ENCODE results near the gene TCAF2. TPM values are rescaled to one million over a fixed set of nuclear protein-coding genes. Genes with fewer than 3 reads are reported as not detected.
"Not testable (repeated sequence)": the region's sequence is repeated elsewhere in the genome, so short reads cannot be mapped to it uniquely, and the experiment has no call there.

The TCAF2 gene
- total RNA-seq = 10 to 100 TPM; 36.5 to 44.7 TPM

DNA sequence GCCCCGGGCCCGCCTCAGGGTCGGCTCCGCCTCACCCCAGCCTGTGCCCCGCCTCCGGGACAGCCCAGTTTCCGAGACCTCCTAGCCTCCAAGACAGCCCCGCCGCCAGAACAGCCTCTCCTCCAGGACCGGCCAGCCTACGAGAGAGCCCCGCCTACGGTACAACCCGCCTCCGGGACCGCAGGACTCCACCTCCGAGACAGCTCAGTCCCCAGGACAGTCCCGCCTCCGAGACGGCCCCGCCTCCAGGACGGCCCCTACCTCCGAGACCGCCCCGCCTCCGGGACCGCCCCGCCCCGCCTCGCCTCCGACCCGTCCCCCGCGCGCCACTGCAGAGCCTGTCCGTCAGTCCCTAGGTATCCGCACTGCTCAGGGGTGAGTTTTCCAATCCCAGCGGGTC, at the start of gene TCAF2:
TCAF2 (plus strand) TSS at position 329 of the 400 bp plus-strand sequence.
- not testable (repeated sequence) for H3K27me3 Mint-ChIP-seq (ENCODE audit: low read depth); H3K4me1 Mint-ChIP-seq (ENCODE audit: low read depth); H3K4me3 Mint-ChIP-seq; H3K36me3 Mint-ChIP-seq (ENCODE audit: insufficient read depth in 2 of 2); H3K27ac Mint-ChIP-seq; H3K9me3 Mint-ChIP-seq; DNase-seq
- peak; percentile 84 to 86 for ATAC-seq (replicated peaks in 1 of 2)

DNA sequence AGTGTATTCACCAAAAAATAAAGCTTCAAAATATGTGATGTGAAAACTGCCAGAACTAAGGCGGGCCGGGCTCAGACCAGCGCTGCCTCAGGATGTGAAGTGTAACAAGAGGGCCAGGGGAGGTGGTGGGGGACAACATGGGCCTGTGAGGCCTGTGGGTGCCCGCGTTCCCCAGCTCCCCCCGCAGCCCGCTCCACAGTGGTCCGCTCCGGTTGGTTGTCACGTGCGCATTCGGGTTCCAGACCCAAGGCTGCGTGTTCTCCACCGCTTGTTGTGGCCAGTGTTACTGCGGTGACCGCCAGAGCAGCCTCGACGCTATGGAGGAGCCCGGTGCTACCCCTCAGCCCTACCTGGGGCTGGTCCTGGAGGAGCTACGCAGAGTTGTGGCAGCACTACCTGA, 49.3 kb upstream of the TCAF2 start, which contains the start of gene CTAGE15:
CTAGE15 (plus strand) TSS at position 301 of the 400 bp plus-strand sequence; CDS start at position 318, 17 bp downstream.
- H3K4me1 Mint-ChIP-seq (ENCODE audit: low read depth); H3K9me3 Mint-ChIP-seq; H3K27me3 Mint-ChIP-seq (ENCODE audit: low read depth); DNase-seq; H3K36me3 Mint-ChIP-seq (ENCODE audit: insufficient read depth in 2 of 2); H3K27ac Mint-ChIP-seq; ATAC-seq (replicated peaks in 1 of 2); H3K4me3 Mint-ChIP-seq: not testable (repeated sequence)

DNA sequence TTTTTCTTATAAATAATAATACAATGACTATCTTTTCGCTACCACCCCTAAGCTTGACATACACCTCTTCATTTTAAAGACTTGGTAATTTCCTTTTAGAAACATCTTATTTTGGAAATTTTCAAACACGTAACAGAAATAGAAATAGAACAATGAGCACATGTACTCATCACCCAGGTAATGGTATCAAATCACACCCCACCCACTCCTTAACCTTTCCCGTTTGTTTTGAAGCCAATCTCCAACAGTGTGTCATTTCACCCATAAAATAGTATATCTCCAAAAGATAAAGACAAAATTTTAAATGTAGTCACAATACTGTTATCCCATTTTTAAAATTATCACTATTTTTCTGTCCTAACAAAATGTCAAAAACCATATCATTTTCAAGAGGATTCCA, 32.6 kb upstream of the TCAF2 start:
- DNase-seq; ATAC-seq (replicated peaks in 1 of 2); H3K27me3 Mint-ChIP-seq (ENCODE audit: low read depth): not testable (repeated sequence)

DNA sequence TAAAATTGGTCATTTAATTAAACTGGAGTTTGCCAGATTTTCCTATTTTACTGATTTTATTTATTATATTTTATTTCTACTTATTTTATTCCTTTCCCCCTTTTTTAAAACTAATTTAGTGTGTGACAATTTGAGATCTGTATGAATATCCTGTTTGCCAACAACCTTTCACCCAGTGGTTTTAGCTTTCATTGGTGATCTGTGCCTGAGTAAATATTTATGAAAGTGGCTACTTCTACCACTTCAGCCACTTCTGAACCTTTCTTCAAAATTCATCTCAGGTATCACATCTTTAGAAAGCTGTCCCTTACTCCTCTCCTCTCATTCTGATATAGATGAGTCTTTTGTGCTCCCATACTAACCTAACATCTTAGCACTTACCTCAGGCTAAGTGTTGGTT, 30.9 kb upstream of the TCAF2 start:
- DNase-seq; H3K4me3 Mint-ChIP-seq; H3K9me3 Mint-ChIP-seq; H3K27me3 Mint-ChIP-seq (ENCODE audit: low read depth); H3K36me3 Mint-ChIP-seq (ENCODE audit: insufficient read depth in 2 of 2); H3K4me1 Mint-ChIP-seq (ENCODE audit: low read depth); ATAC-seq (replicated peaks in 1 of 2); H3K27ac Mint-ChIP-seq: not testable (repeated sequence)

More for the DNA sequence above, 32.6 kb upstream of the TCAF2 start:
- H3K4me1 Mint-ChIP-seq (ENCODE audit: low read depth); H3K27ac Mint-ChIP-seq; H3K4me3 Mint-ChIP-seq; H3K36me3 Mint-ChIP-seq (ENCODE audit: insufficient read depth in 2 of 2); H3K9me3 Mint-ChIP-seq: not testable (repeated sequence)

DNA sequence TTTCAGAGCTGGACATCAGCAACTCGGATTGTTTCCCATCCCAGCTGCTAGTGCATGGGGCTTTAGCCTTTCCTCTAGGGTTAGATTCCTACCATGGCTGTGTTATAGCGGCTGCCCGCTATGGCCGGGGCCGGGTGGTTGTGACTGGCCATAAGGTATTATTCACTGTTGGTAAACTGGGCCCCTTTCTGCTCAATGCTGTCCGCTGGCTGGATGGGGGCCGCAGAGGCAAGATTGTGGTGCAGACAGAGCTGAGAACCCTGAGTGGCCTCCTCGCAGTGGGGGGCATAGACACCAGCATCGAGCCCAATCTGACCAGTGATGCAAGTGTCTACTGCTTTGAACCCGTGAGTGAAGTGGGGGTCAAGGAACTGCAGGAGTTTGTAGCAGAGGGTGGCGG, 22.7 kb upstream of the TCAF2 start:
- not testable (repeated sequence) for H3K4me3 Mint-ChIP-seq; H3K36me3 Mint-ChIP-seq (ENCODE audit: insufficient read depth in 2 of 2); H3K4me1 Mint-ChIP-seq (ENCODE audit: low read depth); DNase-seq; H3K9me3 Mint-ChIP-seq; ATAC-seq (replicated peaks in 1 of 2); H3K27me3 Mint-ChIP-seq (ENCODE audit: low read depth); H3K27ac Mint-ChIP-seq

DNA sequence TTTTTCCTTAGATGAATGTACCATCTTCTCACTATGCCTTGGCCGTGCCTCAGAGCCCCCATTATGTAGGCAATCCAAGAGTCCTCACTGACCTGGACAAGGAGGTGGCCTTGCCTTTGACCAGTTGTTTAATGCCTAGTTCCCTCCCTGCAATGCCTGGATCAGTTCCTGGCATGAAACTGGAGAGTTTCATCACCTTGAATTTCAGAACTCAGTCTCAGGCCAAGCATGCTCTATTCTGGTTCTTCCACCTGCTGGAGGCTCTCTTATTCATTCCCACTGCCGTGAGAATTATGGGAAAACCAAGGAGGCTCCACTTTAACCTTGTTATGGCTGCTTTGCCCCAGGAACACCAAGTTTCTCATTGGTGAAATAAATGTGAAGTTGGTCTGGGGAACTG, 17.2 kb upstream of the TCAF2 start:
- not testable (repeated sequence) for H3K4me3 Mint-ChIP-seq

DNA sequence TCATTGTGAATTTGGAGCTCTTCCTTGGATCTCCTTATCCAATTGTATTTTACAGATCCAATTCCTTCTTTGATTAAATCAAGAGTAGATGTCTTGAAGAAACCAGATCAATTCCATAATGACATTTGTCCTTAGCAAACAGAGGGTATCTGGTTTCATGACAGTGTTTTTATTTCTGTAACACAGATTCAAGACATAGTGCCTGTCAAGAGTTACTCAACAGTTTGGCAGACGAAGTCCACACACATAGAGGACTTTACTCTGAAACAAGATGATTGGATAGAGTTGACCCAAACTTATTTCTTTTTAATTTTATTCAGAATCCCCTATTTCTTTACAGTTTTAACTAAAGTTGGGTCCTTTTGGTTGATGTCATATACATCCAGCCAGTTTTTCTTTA, 14.7 kb upstream of the TCAF2 start:
- not testable (repeated sequence) for DNase-seq; H3K36me3 Mint-ChIP-seq (ENCODE audit: insufficient read depth in 2 of 2); H3K4me3 Mint-ChIP-seq; H3K27me3 Mint-ChIP-seq (ENCODE audit: low read depth); H3K4me1 Mint-ChIP-seq (ENCODE audit: low read depth); H3K27ac Mint-ChIP-seq; H3K9me3 Mint-ChIP-seq; ATAC-seq (replicated peaks in 1 of 2)

More for the DNA sequence above, 17.2 kb upstream of the TCAF2 start:
- H3K27me3 Mint-ChIP-seq (ENCODE audit: low read depth); H3K9me3 Mint-ChIP-seq; H3K4me1 Mint-ChIP-seq (ENCODE audit: low read depth); ATAC-seq (replicated peaks in 1 of 2); H3K36me3 Mint-ChIP-seq (ENCODE audit: insufficient read depth in 2 of 2); H3K27ac Mint-ChIP-seq; DNase-seq: not testable (repeated sequence)

DNA sequence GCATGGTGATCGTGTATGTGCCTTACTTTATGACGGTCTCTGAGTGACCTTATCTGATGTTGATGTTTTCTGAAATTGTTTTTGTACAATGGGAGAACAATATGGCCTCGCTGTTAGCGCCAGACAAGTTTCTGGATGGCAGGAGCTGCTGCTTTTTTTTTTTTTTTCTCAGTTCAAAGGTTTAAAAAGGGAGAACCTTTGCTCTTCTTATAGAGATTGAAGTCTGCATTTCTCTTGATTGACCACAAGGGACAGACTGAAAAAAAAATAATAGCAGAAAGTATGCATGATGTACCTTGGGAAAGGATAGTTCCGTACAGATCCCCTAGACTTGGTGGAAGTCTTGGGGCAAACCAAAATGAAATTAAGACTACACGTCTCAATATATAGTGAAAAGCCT, 5.2 kb upstream of the TCAF2 start:
- not testable (repeated sequence) for DNase-seq; H3K4me1 Mint-ChIP-seq (ENCODE audit: low read depth); H3K27ac Mint-ChIP-seq; H3K36me3 Mint-ChIP-seq (ENCODE audit: insufficient read depth in 2 of 2); H3K27me3 Mint-ChIP-seq (ENCODE audit: low read depth); H3K9me3 Mint-ChIP-seq; ATAC-seq (replicated peaks in 1 of 2); H3K4me3 Mint-ChIP-seq

DNA sequence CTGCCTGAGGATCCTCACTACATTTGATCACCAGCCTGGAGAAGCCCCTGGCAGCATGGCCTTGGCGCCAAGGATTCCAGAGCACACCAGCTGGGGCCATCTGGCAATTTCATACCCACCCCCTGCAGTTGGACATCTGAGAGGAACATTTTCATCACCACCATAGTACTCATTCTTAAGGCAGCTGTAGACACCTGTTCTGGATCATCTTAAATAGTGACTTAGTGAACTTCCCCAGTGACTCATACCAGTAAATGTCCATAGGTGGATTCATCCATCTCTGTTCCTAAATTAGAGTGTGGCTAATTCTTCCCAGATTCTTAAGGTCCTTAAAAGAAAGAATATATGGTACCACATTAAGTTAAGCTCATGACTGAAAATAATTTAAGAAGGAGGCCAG, 3.6 kb upstream of the TCAF2 start:
- H3K9me3 Mint-ChIP-seq; H3K4me1 Mint-ChIP-seq (ENCODE audit: low read depth); DNase-seq; H3K4me3 Mint-ChIP-seq; ATAC-seq (replicated peaks in 1 of 2); H3K27ac Mint-ChIP-seq; H3K36me3 Mint-ChIP-seq (ENCODE audit: insufficient read depth in 2 of 2); H3K27me3 Mint-ChIP-seq (ENCODE audit: low read depth): not testable (repeated sequence)

DNA sequence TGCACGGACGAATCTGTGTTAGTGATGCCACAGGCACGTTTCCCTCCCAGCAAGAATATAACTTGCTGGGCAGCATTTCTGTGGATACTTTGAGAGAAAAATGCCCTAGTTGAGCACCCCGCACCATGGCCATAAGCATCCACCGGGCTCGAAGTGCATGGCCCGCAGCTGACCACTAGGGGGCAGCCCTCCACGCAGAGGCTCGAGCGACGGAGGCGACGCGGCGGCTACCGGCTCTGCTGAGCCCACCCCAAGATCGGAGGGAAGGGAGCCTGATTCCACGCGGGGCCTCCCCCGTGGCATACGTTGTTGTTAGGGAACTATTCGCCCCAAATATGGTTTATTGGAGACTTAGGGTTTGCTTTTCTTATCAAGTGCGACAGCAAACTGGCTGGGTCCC, 716 bp upstream of the TCAF2 start:
- not testable (repeated sequence) for H3K36me3 Mint-ChIP-seq (ENCODE audit: insufficient read depth in 2 of 2); H3K4me1 Mint-ChIP-seq (ENCODE audit: low read depth); H3K4me3 Mint-ChIP-seq; DNase-seq; H3K9me3 Mint-ChIP-seq; H3K27ac Mint-ChIP-seq; H3K27me3 Mint-ChIP-seq (ENCODE audit: low read depth)
- peak; percentile 14 to 25 for ATAC-seq (replicated peaks in 1 of 2)

DNA sequence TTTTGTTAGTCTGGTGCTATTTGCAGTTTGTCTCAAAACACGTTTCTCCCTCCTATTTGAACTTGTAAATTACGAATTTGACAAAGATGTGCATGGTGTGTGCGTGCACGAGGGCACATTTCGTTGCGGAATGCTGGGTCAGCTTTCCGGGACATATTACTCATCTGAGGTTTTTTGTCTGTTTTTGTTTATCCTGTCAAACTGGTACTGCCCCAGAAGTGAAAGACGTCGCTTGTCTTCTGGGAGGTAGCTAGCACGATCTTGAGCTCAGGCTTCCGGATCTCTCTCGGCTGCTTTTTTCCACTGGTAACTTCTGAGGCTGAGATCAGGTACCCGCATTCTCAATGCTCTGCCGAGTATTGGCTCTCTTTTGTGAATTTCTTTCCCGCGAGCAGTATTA, 401 bp downstream of the TCAF2 start:
- not testable (repeated sequence) for H3K4me1 Mint-ChIP-seq (ENCODE audit: low read depth); H3K4me3 Mint-ChIP-seq; H3K36me3 Mint-ChIP-seq (ENCODE audit: insufficient read depth in 2 of 2); H3K27me3 Mint-ChIP-seq (ENCODE audit: low read depth); DNase-seq; H3K9me3 Mint-ChIP-seq; H3K27ac Mint-ChIP-seq
- ATAC-seq (replicated peaks in 1 of 2) = peak; percentile 62 to 63

DNA sequence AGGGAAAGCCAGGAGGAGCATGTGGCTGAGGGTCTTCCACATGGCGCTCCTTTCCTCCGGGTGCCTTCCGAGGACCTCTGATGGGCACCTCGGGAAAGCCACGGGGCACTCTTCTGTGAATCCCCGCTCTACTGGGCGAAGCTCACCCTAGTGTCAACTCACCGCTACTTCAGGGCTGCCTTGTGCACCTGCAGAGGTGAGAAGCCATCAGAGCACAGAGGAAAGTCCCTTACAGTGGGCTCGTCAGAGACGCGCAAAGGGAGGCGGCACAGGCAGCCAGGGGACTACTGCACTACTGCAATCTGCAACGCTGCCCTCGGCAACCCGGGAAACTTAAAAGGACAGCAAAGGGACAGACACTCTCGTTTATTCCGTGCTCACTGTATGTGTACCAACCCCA, 1.4 kb downstream of the TCAF2 start:
- H3K27ac Mint-ChIP-seq; DNase-seq; H3K4me3 Mint-ChIP-seq; H3K9me3 Mint-ChIP-seq; H3K4me1 Mint-ChIP-seq (ENCODE audit: low read depth); H3K27me3 Mint-ChIP-seq (ENCODE audit: low read depth); H3K36me3 Mint-ChIP-seq (ENCODE audit: insufficient read depth in 2 of 2): not testable (repeated sequence)
- peak; percentile 26 to 42 for ATAC-seq (replicated peaks in 1 of 2)

DNA sequence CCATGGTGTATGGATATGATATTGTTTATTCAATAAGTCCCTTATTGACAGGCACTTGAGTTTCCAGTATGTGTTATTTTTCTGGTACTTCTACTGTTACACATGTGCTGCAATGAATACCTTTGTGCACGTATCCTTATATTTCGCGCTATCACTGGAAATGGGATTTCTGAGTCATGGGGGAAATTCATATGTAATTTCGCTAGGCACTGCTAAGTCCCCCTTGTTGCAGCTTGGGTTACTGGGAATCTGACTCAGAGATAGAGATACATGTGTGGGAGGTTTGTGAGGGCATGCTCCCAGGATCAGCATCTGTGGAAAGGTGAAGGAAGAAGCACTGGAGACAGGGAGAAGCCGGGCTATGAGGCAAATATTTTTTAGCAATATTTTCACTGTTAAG, 9.9 kb downstream of the TCAF2 start:
- not testable (repeated sequence) for DNase-seq; H3K4me3 Mint-ChIP-seq; H3K27me3 Mint-ChIP-seq (ENCODE audit: low read depth); H3K27ac Mint-ChIP-seq; H3K9me3 Mint-ChIP-seq; H3K4me1 Mint-ChIP-seq (ENCODE audit: low read depth); H3K36me3 Mint-ChIP-seq (ENCODE audit: insufficient read depth in 2 of 2)
- peak; percentile 32 to 48 for ATAC-seq (replicated peaks in 1 of 2)

DNA sequence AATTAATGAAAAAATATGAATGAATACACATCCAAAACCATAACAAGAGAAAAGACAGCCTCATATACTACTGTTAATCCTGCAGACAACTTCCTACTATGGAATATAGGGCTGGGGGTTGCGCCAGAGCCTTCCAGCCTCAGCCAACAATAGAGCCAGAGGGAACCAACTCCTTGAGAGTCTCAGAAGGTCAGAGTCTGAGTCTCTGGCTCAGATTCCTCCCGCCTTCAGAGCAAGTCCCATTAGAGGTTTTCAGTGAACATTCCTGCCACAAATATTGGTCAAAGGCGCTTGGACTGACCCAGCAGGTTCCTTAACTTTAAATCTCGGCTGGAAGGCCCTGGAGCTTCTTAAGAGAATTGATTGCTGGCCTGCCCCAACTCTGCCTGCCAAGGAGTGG, 11.7 kb downstream of the TCAF2 start:
- not testable (repeated sequence) for H3K27me3 Mint-ChIP-seq (ENCODE audit: low read depth); H3K9me3 Mint-ChIP-seq; H3K27ac Mint-ChIP-seq; H3K4me3 Mint-ChIP-seq; DNase-seq; ATAC-seq (replicated peaks in 1 of 2); H3K36me3 Mint-ChIP-seq (ENCODE audit: insufficient read depth in 2 of 2); H3K4me1 Mint-ChIP-seq (ENCODE audit: low read depth)

All from activated T-cell treated with anti-CD3 and anti-CD28 coated beads, Interleukin-2, amount 50 U/mL, for 72 hours (primary cell).